ENCODE results near the gene DBR1. TPM values are rescaled to one million over a fixed set of nuclear protein-coding genes. Genes with fewer than 3 reads are reported as not detected.

The DBR1 gene
- total RNA-seq, 1 experiment from 2014 or later, result 18.4 TPM

- Histone ChIP-seq H3K36me3 (ENCODE audit: low read depth) (no peaks in the 10 kb centered on the region), H3K4me2 (no peak within 1 kb of the TSS), H3F3A (ENCODE audit: insufficient read depth, low read depth) (no peaks in the 10 kb centered on the region), H3K9me3 (ENCODE audit: insufficient read depth, low read depth) (no peaks in the 10 kb centered on the region), H3K27ac (no peak within 1 kb of the TSS), H3K79me2 (ENCODE audit: low read depth) (no peaks in the 10 kb centered on the region), H3K4me1 (replicated peaks; ENCODE audit: insufficient read depth) (no peaks in the 10 kb centered on the region), H2AFZ (no peak within 1 kb of the TSS), H3K27me3 (ENCODE audit: insufficient read depth, low read depth) (no peaks in the 10 kb centered on the region; the same call in 1 of the 2 replicates), H3K4me3 (no peak within 1 kb of the TSS), H3K9me2 (ENCODE audit: insufficient read depth) (no peaks in the 10 kb centered on the region), H4K20me1 (ENCODE audit: insufficient read depth) (no peaks in the 10 kb centered on the region)
- intact Hi-C loops (cut with micrococcal nuclease; ENCODE audit: unreplicated experiment), result no loop called here
- TF ChIP-seq, protein P1, sequence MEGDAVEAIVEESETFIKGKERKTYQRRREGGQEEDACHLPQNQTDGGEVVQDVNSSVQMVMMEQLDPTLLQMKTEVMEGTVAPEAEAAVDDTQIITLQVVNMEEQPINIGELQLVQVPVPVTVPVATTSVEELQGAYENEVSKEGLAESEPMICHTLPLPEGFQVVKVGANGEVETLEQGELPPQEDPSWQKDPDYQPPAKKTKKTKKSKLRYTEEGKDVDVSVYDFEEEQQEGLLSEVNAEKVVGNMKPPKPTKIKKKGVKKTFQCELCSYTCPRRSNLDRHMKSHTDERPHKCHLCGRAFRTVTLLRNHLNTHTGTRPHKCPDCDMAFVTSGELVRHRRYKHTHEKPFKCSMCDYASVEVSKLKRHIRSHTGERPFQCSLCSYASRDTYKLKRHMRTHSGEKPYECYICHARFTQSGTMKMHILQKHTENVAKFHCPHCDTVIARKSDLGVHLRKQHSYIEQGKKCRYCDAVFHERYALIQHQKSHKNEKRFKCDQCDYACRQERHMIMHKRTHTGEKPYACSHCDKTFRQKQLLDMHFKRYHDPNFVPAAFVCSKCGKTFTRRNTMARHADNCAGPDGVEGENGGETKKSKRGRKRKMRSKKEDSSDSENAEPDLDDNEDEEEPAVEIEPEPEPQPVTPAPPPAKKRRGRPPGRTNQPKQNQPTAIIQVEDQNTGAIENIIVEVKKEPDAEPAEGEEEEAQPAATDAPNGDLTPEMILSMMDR (conservative IDR thresholded peaks at IDR 0.05), result no peak
- no peak for TF ChIP-seq EZH2 (IDR thresholded peaks at IDR 0.05; ENCODE audit: low read depth)
- no peak for DNase-seq
- ChIA-PET POLR2A (ENCODE audit: unreplicated experiment) (no interaction called here), CTCF (no interaction called here)
- BruUV-seq (replicated peaks), result no TSS peak
Measured at GRCh38 chr3:138132239-138132638, 42.5 kb downstream of the DBR1 start, which contains the start of gene A4GNT. A4GNT (minus strand) TSS chr3:138132390; CDS start chr3:138131256, 1,134 bp downstream.

DNA sequence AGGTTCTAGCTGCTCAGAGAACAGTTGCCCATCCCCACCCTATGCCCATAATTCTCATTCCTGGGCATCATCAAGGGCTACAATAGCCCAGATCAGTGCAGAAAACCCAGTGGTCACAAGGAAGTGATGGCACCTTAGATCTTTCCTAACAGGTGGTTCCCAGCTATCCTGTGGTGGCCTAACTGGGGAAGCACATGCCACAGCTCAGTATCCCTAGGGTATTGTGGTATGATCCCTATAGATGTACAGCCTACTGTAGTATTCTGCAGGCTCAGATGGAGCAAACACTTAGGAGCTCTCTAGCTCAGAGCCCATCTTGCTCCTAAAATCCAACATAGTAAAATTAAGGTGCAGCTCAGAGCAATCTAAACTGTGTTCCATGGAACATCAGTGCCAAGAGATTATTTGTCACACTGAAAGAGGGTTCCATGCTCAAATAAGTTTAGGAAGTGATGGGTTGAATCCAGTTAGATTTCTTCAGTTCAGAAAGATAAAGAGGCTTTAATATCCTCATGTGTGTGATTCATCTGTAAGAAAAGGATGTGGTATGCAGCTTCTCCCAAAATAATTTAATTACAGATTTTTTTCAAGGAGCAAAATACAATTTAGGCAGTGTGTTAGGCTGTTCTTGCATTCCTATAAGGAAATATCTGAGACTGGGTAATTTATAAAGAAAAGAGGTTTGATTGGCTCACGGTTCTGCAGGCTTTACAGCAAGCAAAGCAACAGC, 46.9 kb downstream of the DBR1 start:
- Histone ChIP-seq H3F3A (ENCODE audit: insufficient read depth, low read depth) (no peaks in the 10 kb centered on the region), H3K36me3 (ENCODE audit: low read depth) (no peaks in the 10 kb centered on the region), H3K4me1 (replicated peaks; ENCODE audit: insufficient read depth) (no peaks in the 10 kb centered on the region), H3K27ac (no peak overlapping the region), H3K4me2 (no peak overlapping the region), H4K20me1 (ENCODE audit: insufficient read depth) (no peaks in the 10 kb centered on the region), H3K27me3 (ENCODE audit: insufficient read depth, low read depth) (no peaks in the 10 kb centered on the region; the same call in 1 of the 2 replicates), H3K79me2 (ENCODE audit: low read depth) (no peaks in the 10 kb centered on the region), H3K4me3 (no peak overlapping the region), H2AFZ (no peak overlapping the region), H3K9me2 (ENCODE audit: insufficient read depth) (no peaks in the 10 kb centered on the region), H3K9me3 (ENCODE audit: insufficient read depth, low read depth) (no peaks in the 10 kb centered on the region)
- POLR2A ChIA-PET (ENCODE audit: unreplicated experiment), result interaction anchor here (0.6 kb wide), 2 partner anchors 1044 to 1415 kb away, joined by 3 to 8 read pairs; no protein-coding TSS in a partner anchor
- CTCF ChIA-PET, result interaction anchor here (0.7 kb wide), 1 partner anchor 187 kb away, joined by 5 read pairs; no protein-coding TSS in a partner anchor
- BruUV-seq (replicated peaks), result no TSS peak
- no peak for DNase-seq
- TF ChIP-seq, protein P1 (conservative IDR thresholded peaks at IDR 0.05), result no peak
- TF ChIP-seq EZH2 (IDR thresholded peaks at IDR 0.05; ENCODE audit: low read depth), result no peak
- intact Hi-C loops (cut with micrococcal nuclease; ENCODE audit: unreplicated experiment), result no loop called here

- Histone ChIP-seq H2AFZ (no peak overlapping the region), H3K9me2 (ENCODE audit: insufficient read depth) (no peaks in the 10 kb centered on the region), H3K4me1 (replicated peaks; ENCODE audit: insufficient read depth) (no peaks in the 10 kb centered on the region), H3K27me3 (ENCODE audit: insufficient read depth, low read depth) (no peaks in the 10 kb centered on the region; the same call in 1 of the 2 replicates), H3K36me3 (ENCODE audit: low read depth) (no peaks in the 10 kb centered on the region), H3K9me3 (ENCODE audit: insufficient read depth, low read depth) (no peaks in the 10 kb centered on the region), H3K4me2 (no peak overlapping the region), H3K27ac (no peak overlapping the region), H3F3A (ENCODE audit: insufficient read depth, low read depth) (no peaks in the 10 kb centered on the region), H3K79me2 (ENCODE audit: low read depth) (no peaks in the 10 kb centered on the region), H4K20me1 (ENCODE audit: insufficient read depth) (no peaks in the 10 kb centered on the region), H3K4me3 (no peak overlapping the region)
- intact Hi-C loops (cut with micrococcal nuclease; ENCODE audit: unreplicated experiment), result no loop called here
- ChIA-PET CTCF (no interaction called here), POLR2A (ENCODE audit: unreplicated experiment) (no interaction called here)
- no peak for DNase-seq
- TF ChIP-seq, protein P1 (conservative IDR thresholded peaks at IDR 0.05), result no peak
- no peak for TF ChIP-seq EZH2 (IDR thresholded peaks at IDR 0.05; ENCODE audit: low read depth)
- BruUV-seq (replicated peaks), result no TSS peak
Measured at GRCh38 chr3:138125548-138126221, 49.0 kb downstream of the DBR1 start.
